ENCODE results near the gene CD68.
A peak's percentile ranks its signal among the peaks of the same experiment; 100 is the strongest.

The CD68 gene

DNA sequence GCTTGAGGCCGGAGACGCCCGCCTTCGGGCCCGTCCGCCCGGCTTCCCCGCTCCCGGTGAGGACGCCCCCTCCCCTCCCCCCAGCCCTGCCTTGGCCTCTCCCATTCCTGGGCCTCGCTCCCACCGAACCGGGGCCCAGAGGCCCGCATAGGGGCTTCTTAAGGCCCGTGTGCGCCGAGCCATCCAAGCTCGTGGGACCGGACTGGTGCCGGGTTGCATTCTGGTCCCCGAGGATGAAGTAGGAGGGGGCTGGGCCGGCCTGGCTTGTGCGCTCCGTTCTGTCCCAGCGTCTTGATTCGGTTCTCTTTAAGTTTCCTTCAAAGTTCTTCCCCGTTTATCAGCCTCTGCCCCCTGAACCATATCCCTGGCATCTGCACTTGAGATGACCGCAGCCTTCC is 17.2 kb upstream of the CD68 start:
- Histone ChIP-seq H3K9me3 (ENCODE audit: insufficient read depth, low read length) (no peaks in the 10 kb centered on the region), H3F3A (ENCODE audit: insufficient read depth) (no peaks in the 10 kb centered on the region), H3K36me3 (ENCODE audit: low read length) (peaks cover 8% of the 10 kb centered on the region; the same call in 1 of the 2 replicates), H2AFZ (ENCODE audit: low read depth, low read length, severe bottlenecking) (peak overlapping the region; percentile 45), H3K27ac (ENCODE audit: low read depth, low read length) (peak overlapping the region; percentile 85), H3K4me2 (ENCODE audit: low read depth, low read length, poor library complexity, severe bottlenecking) (peak overlapping the region; percentile 80), H4K20me1 (ENCODE audit: low read depth, low read length) (no peaks in the 10 kb centered on the region), H3K27me3 (ENCODE audit: low read length) (no peaks in the 10 kb centered on the region), H3K4me3 (ENCODE audit: insufficient read depth, low read length, poor library complexity, severe bottlenecking) (peak overlapping the region; percentile 95), H3K9me2 (replicated peaks; ENCODE audit: insufficient read depth, low read length) (no peaks in the 10 kb centered on the region), H3K79me2 (ENCODE audit: insufficient read depth, low read length) (peaks cover 33% of the 10 kb centered on the region), H3K9ac (ENCODE audit: low read length) (peak overlapping the region; percentile 99)
- no peak for TF ChIP-seq EZH2phosphoT487 (conservative IDR thresholded peaks at IDR 0.05; ENCODE audit: low read length)
- TF ChIP-seq, protein P1, sequence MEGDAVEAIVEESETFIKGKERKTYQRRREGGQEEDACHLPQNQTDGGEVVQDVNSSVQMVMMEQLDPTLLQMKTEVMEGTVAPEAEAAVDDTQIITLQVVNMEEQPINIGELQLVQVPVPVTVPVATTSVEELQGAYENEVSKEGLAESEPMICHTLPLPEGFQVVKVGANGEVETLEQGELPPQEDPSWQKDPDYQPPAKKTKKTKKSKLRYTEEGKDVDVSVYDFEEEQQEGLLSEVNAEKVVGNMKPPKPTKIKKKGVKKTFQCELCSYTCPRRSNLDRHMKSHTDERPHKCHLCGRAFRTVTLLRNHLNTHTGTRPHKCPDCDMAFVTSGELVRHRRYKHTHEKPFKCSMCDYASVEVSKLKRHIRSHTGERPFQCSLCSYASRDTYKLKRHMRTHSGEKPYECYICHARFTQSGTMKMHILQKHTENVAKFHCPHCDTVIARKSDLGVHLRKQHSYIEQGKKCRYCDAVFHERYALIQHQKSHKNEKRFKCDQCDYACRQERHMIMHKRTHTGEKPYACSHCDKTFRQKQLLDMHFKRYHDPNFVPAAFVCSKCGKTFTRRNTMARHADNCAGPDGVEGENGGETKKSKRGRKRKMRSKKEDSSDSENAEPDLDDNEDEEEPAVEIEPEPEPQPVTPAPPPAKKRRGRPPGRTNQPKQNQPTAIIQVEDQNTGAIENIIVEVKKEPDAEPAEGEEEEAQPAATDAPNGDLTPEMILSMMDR (IDR thresholded peaks at IDR 0.05; ENCODE audit: insufficient read depth, low read length, poor library complexity, severe bottlenecking), result no peak

DNA sequence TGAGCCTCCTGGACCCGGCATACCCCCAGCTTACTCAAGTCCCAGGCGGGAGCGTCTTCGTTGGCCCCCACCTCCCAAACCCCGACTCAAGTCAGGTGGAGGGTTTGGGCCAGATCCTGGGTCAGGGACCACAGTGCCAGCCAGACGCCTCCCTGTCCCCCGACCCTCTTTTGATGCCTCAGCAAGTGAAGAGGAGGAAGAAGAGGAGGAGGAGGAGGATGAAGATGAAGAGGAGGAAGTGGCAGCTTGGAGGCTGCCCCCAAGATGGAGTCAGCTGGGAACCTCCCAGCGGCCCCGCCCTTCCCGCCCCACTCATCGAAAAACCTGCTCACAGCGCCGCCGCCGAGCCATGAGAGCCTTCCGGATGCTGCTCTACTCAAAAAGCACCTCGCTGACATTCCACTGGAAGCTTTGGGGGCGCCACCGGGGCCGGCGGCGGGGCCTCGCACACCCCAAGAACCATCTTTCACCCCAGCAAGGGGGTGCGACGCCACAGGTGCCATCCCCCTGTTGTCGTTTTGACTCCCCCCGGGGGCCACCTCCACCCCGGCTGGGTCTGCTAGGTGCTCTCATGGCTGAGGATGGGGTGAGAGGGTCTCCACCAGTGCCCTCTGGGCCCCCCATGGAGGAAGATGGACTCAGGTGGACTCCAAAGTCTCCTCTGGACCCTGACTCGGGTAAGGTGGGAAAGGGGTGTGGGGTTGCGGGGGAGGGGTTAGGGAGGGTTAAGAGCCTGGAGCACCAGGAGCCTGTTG is 16.1 kb upstream of the CD68 start:
- Histone ChIP-seq H3K79me2 (ENCODE audit: insufficient read depth, low read length) (peaks cover 33% of the 10 kb centered on the region), H3K27ac (ENCODE audit: low read depth, low read length) (no peak overlapping the region), H3K9me2 (replicated peaks; ENCODE audit: insufficient read depth, low read length) (no peaks in the 10 kb centered on the region), H3K4me3 (ENCODE audit: insufficient read depth, low read length, poor library complexity, severe bottlenecking) (peak overlapping the region; percentile 95), H4K20me1 (ENCODE audit: low read depth, low read length) (no peaks in the 10 kb centered on the region), H3K4me2 (ENCODE audit: low read depth, low read length, poor library complexity, severe bottlenecking) (peak overlapping the region; percentile 80), H3K27me3 (ENCODE audit: low read length) (no peaks in the 10 kb centered on the region), H3K36me3 (ENCODE audit: low read length) (peaks cover 8% of the 10 kb centered on the region; the same call in 1 of the 2 replicates), H3K9ac (ENCODE audit: low read length) (peak overlapping the region; percentile 99), H3F3A (ENCODE audit: insufficient read depth) (no peaks in the 10 kb centered on the region), H2AFZ (ENCODE audit: low read depth, low read length, severe bottlenecking) (no peak overlapping the region), H3K9me3 (ENCODE audit: insufficient read depth, low read length) (no peaks in the 10 kb centered on the region)
- no peak for TF ChIP-seq EZH2phosphoT487 (conservative IDR thresholded peaks at IDR 0.05; ENCODE audit: low read length)
- TF ChIP-seq, protein P1 (IDR thresholded peaks at IDR 0.05; ENCODE audit: insufficient read depth, low read length, poor library complexity, severe bottlenecking), result no peak

DNA sequence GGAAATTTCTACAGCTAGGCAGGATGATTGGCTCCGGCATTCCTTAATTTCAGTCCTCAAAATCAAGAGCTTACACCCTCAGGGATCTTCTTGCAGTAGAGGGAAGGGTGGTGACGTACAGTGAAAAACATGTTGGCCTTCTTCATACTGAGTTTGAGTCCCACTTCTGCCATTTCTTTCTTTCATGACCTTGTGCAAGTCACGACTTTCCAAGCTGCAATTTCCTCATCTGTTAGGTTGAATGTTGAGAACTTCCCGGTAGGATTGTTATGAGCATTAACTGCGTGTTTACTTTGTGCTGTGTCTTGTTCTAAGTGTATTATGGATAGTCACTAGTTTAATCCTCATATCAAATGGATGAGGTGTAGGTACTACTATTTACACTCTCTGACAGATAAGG is 9.9 kb upstream of the CD68 start:
- peaks cover 7% of the 10 kb centered on the region; the same call in 1 of the 2 replicates for H4K20me1 ChIP-seq (ENCODE audit: low read depth, low read length)

More for the DNA sequence above, 9.9 kb upstream of the CD68 start:
- Histone ChIP-seq H3K9ac (ENCODE audit: low read length) (no peak overlapping the region), H2AFZ (ENCODE audit: low read depth, low read length, severe bottlenecking) (no peak overlapping the region), H3K27ac (ENCODE audit: low read depth, low read length) (no peak overlapping the region), H3K4me3 (ENCODE audit: insufficient read depth, low read length, poor library complexity, severe bottlenecking) (no peak overlapping the region), H3K27me3 (ENCODE audit: low read length) (no peaks in the 10 kb centered on the region), H3K36me3 (ENCODE audit: low read length) (peaks cover 20% of the 10 kb centered on the region), H3K4me2 (ENCODE audit: low read depth, low read length, poor library complexity, severe bottlenecking) (no peak overlapping the region), H3K79me2 (ENCODE audit: insufficient read depth, low read length) (peaks cover 29% of the 10 kb centered on the region), H3F3A (ENCODE audit: insufficient read depth) (peaks cover 37% of the 10 kb centered on the region), H3K9me2 (replicated peaks; ENCODE audit: insufficient read depth, low read length) (no peaks in the 10 kb centered on the region), H3K9me3 (ENCODE audit: insufficient read depth, low read length) (no peaks in the 10 kb centered on the region)
- no peak for TF ChIP-seq EZH2phosphoT487 (conservative IDR thresholded peaks at IDR 0.05; ENCODE audit: low read length)
- TF ChIP-seq, protein P1 (IDR thresholded peaks at IDR 0.05; ENCODE audit: insufficient read depth, low read length, poor library complexity, severe bottlenecking), result no peak
